PC-3 (cell line): Measurements from ENCODE around the gene BACH1. TPM values are rescaled to one million over a fixed set of nuclear protein-coding genes. Genes with fewer than 3 reads are reported as not detected.
"Not testable (repeated sequence)": the region's sequence is repeated elsewhere in the genome, so short reads cannot be mapped to it uniquely, and the experiment has no call there.

Experiments used
- ATAC-seq: fragments of 200-7000 bp; cut with Tn5 transposase; 2 replicates; pipeline ENCODE4 v1.9.1; 2020; ENCODE audit warnings: mild to moderate bottlenecking, moderate library complexity
- BruUV-seq: library from RNA; stranded (reverse); fragments of 400-500 nt; replicated peaks from 2 replicates; lab custom pipeline; 2021; lab: Mats Ljungman, UMichigan
- CTCF ChIA-PET: fragments of 300-600 bp; sonication (Branson Sonifier 250); formaldehyde crosslinking; loops from one replicate; lab custom pipeline; 2022; ENCODE audit warnings: antibody characterized with exemption; lab: Charles Lee
- POLR2A ChIA-PET: fragments of 300-600 bp; sonication (Branson Sonifier 250); formaldehyde crosslinking; loops from one replicate; lab custom pipeline; 2022; ENCODE audit warnings: antibody characterized with exemption; ENCODE audit not compliant: unreplicated experiment; lab: Charles Lee
- DNase-seq: peaks from one replicate; pipeline ENCODE4 v3.0.0-alpha.2; 2015
- H2AFZ ChIP-seq: fragments of 300-600 bp; sonication (generic); 2 replicates; pipeline ENCODE4 v1.6.0; 2016; ENCODE audit warnings: antibody characterized with exemption, low read length
- H3F3A ChIP-seq: fragments of 300-600 bp; sonication (generic); one replicate; pipeline ENCODE4 v1.6.0; 2017; ENCODE audit warnings: antibody characterized with exemption, low read length, control low read depth, mild to moderate bottlenecking; ENCODE audit not compliant: unreplicated experiment
- H3K27ac ChIP-seq: fragments of 300-600 bp; sonication (generic); 2 replicates; pipeline ENCODE4 v1.5.1; 2016; ENCODE audit warnings: mild to moderate bottlenecking, low read length
- H3K27me3 ChIP-seq: fragments of 300-600 bp; sonication (generic); 2 replicates; pipeline ENCODE4 v1.6.1; 2016; ENCODE audit warnings: low read length, mixed read lengths
- H3K36me3 ChIP-seq: fragments of 300-600 bp; sonication (generic); 2 replicates; pipeline ENCODE4 v1.6.1; 2016; ENCODE audit warnings: low read depth, mixed run types, low read length, mixed read lengths
- H3K4me1 ChIP-seq: fragments of 300-600 bp; sonication (generic); 2 replicates; pipeline ENCODE4 v1.5.1; 2016; ENCODE audit warnings: low read length; ENCODE audit not compliant: insufficient read depth
- H3K4me2 ChIP-seq: fragments of 300-600 bp; sonication (generic); 2 replicates; pipeline ENCODE4 v1.6.0; 2016; ENCODE audit warnings: low read length
- H3K4me3 ChIP-seq: fragments of 300-600 bp; sonication (generic); 2 replicates; pipeline ENCODE4 v1.5.1; 2016; ENCODE audit warnings: mild to moderate bottlenecking, low read length, mixed read lengths
- H3K79me2 ChIP-seq: fragments of 300-600 bp; sonication (generic); 2 replicates; pipeline ENCODE4 v1.6.1; 2017; ENCODE audit warnings: low read length, mixed read lengths
- H3K9ac ChIP-seq: fragments of 300-600 bp; sonication (generic); 2 replicates; pipeline ENCODE4 v1.6.0; 2016; ENCODE audit warnings: mild to moderate bottlenecking, low read length
- H3K9me2 ChIP-seq: fragments of 300-600 bp; sonication (generic); replicated peaks from 2 replicates; pipeline ENCODE4 v1.6.1; 2016; ENCODE audit warnings: mixed run types, low read length, mixed read lengths
- H3K9me3 ChIP-seq: fragments of 300-600 bp; sonication (generic); 2 replicates; pipeline ENCODE4 v1.6.1; 2016; ENCODE audit warnings: low read length, mixed read lengths
- H4K20me1 ChIP-seq: fragments of 300-600 bp; sonication (generic); 2 replicates; pipeline ENCODE4 v1.6.1; 2016; ENCODE audit warnings: low read length, mixed read lengths
- CTCF ChIP-seq: fragments of 300-600 bp; sonication (generic); conservative IDR thresholded peaks from 2 replicates; pipeline ENCODE4 v1.5.1; 2017; ENCODE audit warnings: antibody characterized with exemption, low read depth, mild to moderate bottlenecking, low read length
- EZH2 ChIP-seq: fragments of 300-600 bp; sonication (generic); IDR thresholded peaks from one replicate; pipeline ENCODE4 v1.6.1; 2017; ENCODE audit warnings: antibody characterized with exemption, mild to moderate bottlenecking, low read length; ENCODE audit not compliant: unreplicated experiment
- EZH2phosphoT487 ChIP-seq: fragments of 300-600 bp; sonication (generic); IDR thresholded peaks from 2 replicates; pipeline ENCODE4 v1.6.1; 2018; ENCODE audit warnings: mild to moderate bottlenecking, antibody characterized with exemption, low read length, borderline replicate concordance
- intact Hi-C: fragments of 100-400 bp; cut with micrococcal nuclease; formaldehyde crosslinking; loops from 2 replicates; pipeline ENCODE4 v1.9.0; 2023
- total RNA-seq: library from RNA; depleted of rRNA; stranded (reverse); fragments of >200 nt; gene quantifications from 2 replicates; pipeline ENCODE4 v1.2.3, GENCODE V29; 2014

The BACH1 gene
- total RNA-seq, 1 experiment from 2014 or later: 17.2 TPM

- Histone ChIP-seq H3K27ac (no peak overlapping the region), H2AFZ (no peak overlapping the region), H3K27me3 (no peaks in the 10 kb centered on the region), H3K79me2 (peaks cover 7% of the 10 kb centered on the region; the same call in 1 of the 2 replicates), H3K4me1 (no peaks in the 10 kb centered on the region), H3K4me3 (no peak overlapping the region), H3K9me3 (no peaks in the 10 kb centered on the region), H3K9me2 (no peaks in the 10 kb centered on the region), H3F3A (no peaks in the 10 kb centered on the region), H3K36me3 (peaks cover 10% of the 10 kb centered on the region; the same call in 1 of the 2 replicates), H3K4me2 (no peak overlapping the region), H3K9ac (no peak overlapping the region), H4K20me1 (no peaks in the 10 kb centered on the region)
- BruUV-seq: no TSS peak
- TF ChIP-seq CTCF: no peak
- no peak for TF ChIP-seq EZH2
- no peak for TF ChIP-seq EZH2phosphoT487
- ChIA-PET POLR2A (no interaction called here), CTCF (no interaction called here)
- intact Hi-C loops: no loop called here
- ATAC-seq (no peak), DNase-seq (no peak)
Measured at GRCh38 chr21:29349702-29350101, 51.0 kb downstream of the BACH1 start.

- peaks cover 10% of the 10 kb centered on the region; the same call in 1 of the 2 replicates for H3K36me3 ChIP-seq
- no peak overlapping the region for H3K4me3 ChIP-seq
- H3K27me3 ChIP-seq: no peaks in the 10 kb centered on the region
- TF ChIP-seq EZH2 (no peak), CTCF (no peak), EZH2phosphoT487 (no peak)
- intact Hi-C loops: no loop called here
- H4K20me1 ChIP-seq: no peaks in the 10 kb centered on the region
- no peaks in the 10 kb centered on the region for H3F3A ChIP-seq
- no peaks in the 10 kb centered on the region for H3K9me3 ChIP-seq
- H2AFZ ChIP-seq: no peak overlapping the region
- no peak overlapping the region for H3K9ac ChIP-seq
- DNase-seq: no peak
- no peaks in the 10 kb centered on the region for H3K4me1 ChIP-seq
- BruUV-seq: TSS peak; percentile 1
- H3K4me2 ChIP-seq: no peak overlapping the region
- peaks cover 1% of the 10 kb centered on the region; the same call in 1 of the 2 replicates for H3K79me2 ChIP-seq
- CTCF ChIA-PET: no interaction called here
- H3K9me2 ChIP-seq: no peaks in the 10 kb centered on the region
- POLR2A ChIA-PET: interaction anchor here (0.7 kb wide), 1 partner anchor 210 kb away, joined by 4 read pairs; no protein-coding TSS in a partner anchor
- H3K27ac ChIP-seq: no peak overlapping the region
- ATAC-seq: no peak
Measured at GRCh38 chr21:29350246-29350779, 51.6 kb downstream of the BACH1 start.

GRCh38 chr21:29351691-29352090 is 53.0 kb downstream of the BACH1 start:
- no TSS peak for BruUV-seq
- Histone ChIP-seq H3K79me2 (no peaks in the 10 kb centered on the region), H3K36me3 (peaks cover 10% of the 10 kb centered on the region; the same call in 1 of the 2 replicates), H3F3A (no peaks in the 10 kb centered on the region), H3K4me3 (no peak overlapping the region), H3K9me2 (no peaks in the 10 kb centered on the region), H3K9me3 (no peaks in the 10 kb centered on the region), H3K27ac (no peak overlapping the region), H3K9ac (no peak overlapping the region), H4K20me1 (no peaks in the 10 kb centered on the region), H3K4me1 (no peaks in the 10 kb centered on the region), H2AFZ (no peak overlapping the region), H3K27me3 (no peaks in the 10 kb centered on the region), H3K4me2 (no peak overlapping the region)
- intact Hi-C loops: no loop called here
- TF ChIP-seq EZH2: no peak
- TF ChIP-seq CTCF: no peak
- TF ChIP-seq EZH2phosphoT487: no peak
- CTCF ChIA-PET: no interaction called here
- ATAC-seq: no peak
- no peak for DNase-seq
- POLR2A ChIA-PET: interaction anchor here (0.6 kb wide), 1 partner anchor 145 kb away, joined by 8 read pairs; no protein-coding TSS in a partner anchor

- H3K4me3 ChIP-seq, H3F3A ChIP-seq, intact Hi-C loops, POLR2A ChIA-PET, H3K9me3 ChIP-seq, H3K4me2 ChIP-seq, BruUV-seq, H3K27me3 ChIP-seq, H3K79me2 ChIP-seq, H2AFZ ChIP-seq, DNase-seq, H3K9me2 ChIP-seq, H4K20me1 ChIP-seq, ATAC-seq, H3K27ac ChIP-seq, H3K9ac ChIP-seq: not testable (repeated sequence)
- peaks cover 10% of the 10 kb centered on the region; the same call in 1 of the 2 replicates for H3K36me3 ChIP-seq
- CTCF ChIA-PET: interaction anchor here (0.7 kb wide), 1 partner anchor 914 kb away, joined by 3 read pairs; no protein-coding TSS in a partner anchor
- peaks cover 12% of the 10 kb centered on the region for H3K4me1 ChIP-seq
Measured at GRCh38 chr21:29355043-29355710, 56.5 kb downstream of the BACH1 start.
